Endothelial cell of umbilical vein (primary cell): Measurements from ENCODE around the gene EML6.

Source experiments
- CTCF ChIP-seq, 2 donors: IDR thresholded peaks; 1 replicate in 1 of 2; 2 replicates in 1 of 2; pipeline ENCODE4 v1.5.1; 2011; ENCODE audit warnings: low read length in 2 of 2, mild to moderate bottlenecking in 2 of 2, moderate library complexity in 2 of 2, control low read depth in 1 of 2, inconsistent platforms in 1 of 2, low read depth in 1 of 2; ENCODE audit not compliant: insufficient read depth in 1 of 2; ENCODE audit errors: extremely low read depth in 1 of 2
- EZH2 ChIP-seq: IDR thresholded peaks from 2 replicates; pipeline ENCODE4 v1.6.1; 2012; ENCODE audit warnings: borderline replicate concordance, low read depth, mild to moderate bottlenecking, moderate library complexity, low read length, inconsistent platforms; ENCODE audit not compliant: severe bottlenecking
- GATA2 ChIP-seq: IDR thresholded peaks from 2 replicates; pipeline ENCODE4 v1.7.0; 2011; ENCODE audit warnings: low read depth, mild to moderate bottlenecking, moderate library complexity, mixed read lengths, low read length; ENCODE audit not compliant: insufficient read length, insufficient read depth
- MYC ChIP-seq: IDR thresholded peaks from one replicate; pipeline ENCODE4 v1.6.1; 2011; ENCODE audit warnings: mild to moderate bottlenecking, low read depth, low read length

- no peak for TF ChIP-seq CTCF (IDR thresholded peaks at IDR 0.05; ENCODE audit: extremely low read depth in 1 of 2, insufficient read depth in 1 of 2, low read depth in 1 of 2, low read length in 2 of 2)
- TF ChIP-seq MYC: no peak
- no peak for TF ChIP-seq EZH2
- no peak for TF ChIP-seq GATA2
Measured at GRCh38 chr2:55003706-55004639, 280.5 kb downstream of the EML6 start.
